GM12878 (cell line): ENCODE data around the gene SLCO2B1.

Source experiments
- BACH1 ChIP-seq: fragments of 450-650 bp; IDR thresholded peaks from 2 replicates; pipeline ENCODE4 v1.6.1; 2017; ENCODE audit warnings: mild to moderate bottlenecking, borderline replicate concordance
- FOXM1 ChIP-seq: IDR thresholded peaks from 2 replicates; pipeline ENCODE4 v1.6.1; 2012; ENCODE audit warnings: low read depth, mild to moderate bottlenecking, inconsistent platforms, low read length, moderate library complexity
- MYC ChIP-seq: IDR thresholded peaks from 2 replicates; pipeline ENCODE4 v1.6.1; 2011; ENCODE audit warnings: mild to moderate bottlenecking, low read length, moderate library complexity, inconsistent platforms; ENCODE audit not compliant: insufficient read depth, insufficient replicate concordance, insufficient read length, severe bottlenecking
- RAD21 ChIP-seq: IDR thresholded peaks from 2 replicates; pipeline ENCODE4 v1.6.1; 2011; ENCODE audit warnings: mild to moderate bottlenecking, low read depth, low read length, moderate library complexity; ENCODE audit not compliant: insufficient read depth
- RBBP5 ChIP-seq: fragments of 200-600 bp; sonication (generic); conservative IDR thresholded peaks from 2 replicates; pipeline ENCODE4 v1.6.1; 2016
- RFX5 ChIP-seq: IDR thresholded peaks from 2 replicates; pipeline ENCODE4 v1.6.1; 2011; ENCODE audit warnings: low read depth, low read length, improper control_type of control experiment
- TF ChIP-seq, protein P1 (sequence below): IDR thresholded peaks from 2 replicates; pipeline ENCODE4 v1.6.1; 2012; ENCODE audit warnings: low read depth, low read length, improper control_type of control experiment

DNA sequence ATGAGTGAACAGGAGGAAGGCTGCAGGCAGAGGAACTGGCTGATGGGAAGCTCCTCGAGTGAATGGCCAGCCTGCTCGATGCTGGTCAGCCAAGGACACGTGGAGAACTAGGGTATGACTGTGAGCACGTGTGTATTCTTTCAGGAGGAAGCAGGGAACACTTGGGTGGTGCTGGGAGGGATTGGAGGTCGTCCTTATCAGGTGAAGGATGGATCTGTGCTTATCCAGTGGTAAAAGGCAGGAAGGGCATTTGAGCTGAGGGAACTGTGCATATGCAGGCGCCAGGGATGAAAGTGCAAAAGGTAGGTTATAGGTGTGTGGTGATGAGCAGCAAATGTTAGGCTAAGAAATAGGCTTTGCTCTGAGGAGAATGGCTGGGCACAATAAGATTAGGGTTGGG is 9.7 kb upstream of the SLCO2B1 start:
- TF ChIP-seq RBBP5 (no peak), FOXM1 (no peak), RFX5 (no peak), RAD21 (no peak), MYC (no peak), BACH1 (no peak)
- TF ChIP-seq, protein P1, sequence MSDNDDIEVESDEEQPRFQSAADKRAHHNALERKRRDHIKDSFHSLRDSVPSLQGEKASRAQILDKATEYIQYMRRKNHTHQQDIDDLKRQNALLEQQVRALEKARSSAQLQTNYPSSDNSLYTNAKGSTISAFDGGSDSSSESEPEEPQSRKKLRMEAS, result no peak
